GM21737 (cell line): ENCODE measurements around the gene TAF5L.
"Not testable (repeated sequence)": the region's sequence is repeated elsewhere in the genome, so short reads cannot be mapped to it uniquely, and the experiment has no call there.

Experiments used
- ATAC-seq: cut with Tn5 transposase; IDR thresholded peaks from one replicate; pipeline ENCODE4 v1.9.1; 2021; ENCODE audit warnings: mild to moderate bottlenecking, moderate library complexity; ENCODE audit not compliant: unreplicated experiment

The TAF5L gene

GRCh38 chr1:229642970-229643369 is 17.0 kb upstream of the TAF5L start:
- ATAC-seq: no peak

DNA sequence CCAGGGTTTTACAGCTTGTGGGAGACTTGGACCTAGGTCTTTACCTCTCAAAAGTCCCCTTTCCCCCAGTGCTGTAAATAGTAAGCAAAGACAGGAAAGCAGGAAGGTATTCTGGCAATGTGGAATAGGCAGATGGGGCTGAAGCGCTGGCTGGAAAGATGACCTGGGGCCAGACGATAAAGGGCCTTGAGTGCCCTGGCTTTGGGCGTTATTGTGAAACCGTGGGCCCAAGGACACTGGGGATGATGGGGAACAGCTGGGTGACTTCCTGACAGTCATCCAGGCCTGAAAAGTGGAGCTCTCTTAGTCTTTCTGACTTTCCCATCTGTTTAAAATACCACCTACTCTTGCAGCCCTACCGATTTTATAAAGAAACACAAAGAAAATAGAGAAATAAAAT is 16.5 kb upstream of the TAF5L start:
- no peak for ATAC-seq

DNA sequence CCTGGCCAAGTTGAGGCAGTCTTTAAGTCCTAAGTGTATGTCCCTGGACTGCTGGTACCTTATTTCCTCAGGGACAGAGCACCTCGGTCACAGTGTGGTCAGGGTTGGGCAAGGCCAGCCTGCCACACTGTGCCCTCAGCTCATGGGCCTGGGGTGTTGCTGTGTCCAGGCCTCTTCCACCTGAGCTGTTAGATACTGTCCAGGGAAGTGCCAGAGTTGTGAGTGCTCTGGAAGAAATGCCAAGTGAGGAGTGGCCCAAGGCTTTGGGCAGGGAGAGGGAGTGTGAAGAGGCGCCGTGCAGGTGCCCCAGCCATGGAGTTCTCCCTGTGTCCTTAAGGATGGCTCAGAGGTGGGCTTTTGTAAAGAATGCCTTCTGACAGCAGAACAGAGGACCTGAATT is 15.4 kb upstream of the TAF5L start:
- no peak for ATAC-seq

DNA sequence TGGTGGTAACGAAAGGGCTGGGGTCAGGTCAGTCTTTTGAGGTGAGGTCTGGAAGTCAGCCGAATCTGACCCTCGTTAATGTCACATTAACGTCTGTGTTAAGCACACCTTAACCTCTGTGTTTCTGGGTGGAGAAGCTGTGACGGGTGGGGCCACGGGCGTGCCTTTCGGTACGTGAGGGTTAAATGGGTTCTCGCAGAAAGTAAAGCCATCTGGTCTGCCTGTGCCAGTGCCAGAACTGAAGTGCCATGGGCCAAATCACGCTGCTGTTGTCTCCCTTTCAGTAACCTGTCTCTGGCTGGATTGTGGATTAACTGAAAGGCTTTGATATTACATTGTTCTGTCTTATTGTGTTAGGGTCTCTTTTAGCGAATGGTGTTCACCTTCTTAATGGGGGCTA is 14.5 kb upstream of the TAF5L start:
- ATAC-seq: no peak

- no peak for ATAC-seq
These were observed 11.8 kb upstream of the TAF5L start for GRCh38 chr1:229637746-229638145.

GRCh38 chr1:229636042-229636441 is 10.1 kb upstream of the TAF5L start:
- no peak for ATAC-seq

DNA sequence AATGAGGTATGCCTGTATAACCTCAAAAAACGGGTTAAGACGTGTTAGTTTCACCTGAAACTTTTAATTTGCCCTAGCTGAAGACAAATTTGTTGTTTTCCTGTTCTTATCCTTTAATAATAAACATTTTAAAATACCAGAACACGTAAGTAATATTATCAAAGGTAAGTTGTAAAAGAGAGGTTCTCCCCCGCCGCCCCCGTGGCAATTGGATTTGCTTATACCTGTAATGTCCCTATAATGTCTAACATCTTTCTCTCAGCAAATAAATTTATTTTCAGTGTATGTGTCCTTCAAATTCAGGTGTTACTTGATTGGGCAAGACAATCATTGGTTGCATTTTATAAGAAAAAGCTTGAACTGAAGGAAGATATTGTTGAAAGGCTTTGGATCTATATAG is 6.0 kb upstream of the TAF5L start:
- ATAC-seq: no peak

DNA sequence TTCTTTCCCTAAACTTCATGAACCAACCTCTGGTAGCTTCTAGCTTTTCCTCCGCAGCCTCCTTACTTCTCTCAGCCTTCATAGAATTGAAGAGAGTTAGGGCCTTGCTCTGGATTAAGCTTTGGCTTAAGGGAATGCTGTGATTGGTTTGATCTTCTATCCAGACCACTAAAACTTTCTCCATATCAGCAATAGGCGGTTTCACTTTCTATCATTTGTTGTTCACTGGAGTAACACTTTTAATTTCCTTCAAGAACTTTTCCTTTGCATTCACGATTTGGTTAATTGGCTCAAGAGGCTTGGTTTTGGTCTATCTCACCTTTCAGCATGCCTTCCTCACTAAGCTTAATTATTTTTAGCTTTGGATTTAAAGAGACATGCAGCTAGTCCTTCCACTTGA is 5.2 kb upstream of the TAF5L start:
- ATAC-seq: no peak

DNA sequence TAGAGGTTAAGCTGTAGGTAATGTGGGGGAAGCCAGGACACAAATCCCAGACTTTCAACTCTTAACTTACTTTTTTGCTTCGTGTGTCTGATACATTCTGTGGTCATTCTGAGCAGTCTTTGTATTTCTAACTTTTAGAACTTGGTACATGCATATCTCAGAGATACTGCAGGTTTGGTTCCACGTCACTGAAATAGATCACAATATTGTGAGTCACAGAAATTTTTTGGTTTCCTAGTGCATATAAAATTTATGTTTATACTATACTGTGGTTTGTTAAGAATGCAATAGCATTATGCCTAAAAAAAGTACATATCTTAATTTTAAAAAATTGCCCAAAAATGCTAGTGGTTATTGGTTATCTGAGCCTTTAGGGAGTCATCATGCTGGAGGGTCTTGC is 3.3 kb upstream of the TAF5L start:
- ATAC-seq: no peak

DNA sequence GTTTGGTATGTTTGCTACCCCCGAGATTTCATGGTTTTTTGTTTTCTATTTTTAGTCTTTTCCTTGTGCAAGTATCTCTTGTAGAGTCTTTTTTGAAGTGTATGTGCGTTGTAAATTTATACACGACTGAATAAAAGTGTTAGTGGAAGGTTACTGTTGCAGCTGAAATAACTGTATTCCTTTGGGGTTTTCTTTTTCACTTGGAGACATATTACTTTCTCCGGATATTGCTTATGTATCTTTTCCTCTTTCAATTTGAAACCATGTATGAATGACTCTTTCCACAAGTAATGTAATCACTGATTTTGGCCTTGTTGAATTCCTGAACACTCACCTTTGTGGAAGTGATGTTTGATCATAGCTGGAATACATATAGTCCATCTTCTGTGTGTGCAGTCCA is 1.1 kb upstream of the TAF5L start:
- no peak for ATAC-seq

- peak; percentile 37 for ATAC-seq
These were observed 629 bp downstream of the TAF5L start for GRCh38 chr1:229625071-229625914.

DNA sequence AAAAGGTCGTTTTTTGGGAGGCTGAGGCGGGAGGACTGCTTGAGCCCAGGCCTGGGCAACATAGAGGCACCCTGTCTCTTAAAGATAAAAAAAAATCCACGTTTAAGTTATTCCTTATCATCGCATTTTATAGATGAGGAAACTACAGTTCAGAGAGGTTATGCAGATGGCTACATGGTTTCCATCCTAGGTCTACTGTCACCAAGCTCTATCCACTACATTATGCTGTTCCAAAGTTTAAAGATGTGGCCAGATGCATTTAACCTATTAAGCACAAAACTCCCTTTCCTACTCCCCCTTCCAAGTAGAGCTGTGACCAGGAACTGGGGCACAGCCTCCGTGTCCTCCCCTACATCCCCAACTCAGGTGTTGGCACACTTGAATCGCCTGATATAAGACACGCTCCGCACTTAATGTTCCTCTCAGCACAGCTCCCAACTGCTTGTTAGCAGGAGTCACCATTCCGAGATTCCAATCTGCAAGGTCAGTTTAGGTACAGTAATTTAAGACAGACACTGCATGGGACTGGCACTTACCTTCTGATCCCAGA is 1.3 kb downstream of the TAF5L start:
- no peak for ATAC-seq

DNA sequence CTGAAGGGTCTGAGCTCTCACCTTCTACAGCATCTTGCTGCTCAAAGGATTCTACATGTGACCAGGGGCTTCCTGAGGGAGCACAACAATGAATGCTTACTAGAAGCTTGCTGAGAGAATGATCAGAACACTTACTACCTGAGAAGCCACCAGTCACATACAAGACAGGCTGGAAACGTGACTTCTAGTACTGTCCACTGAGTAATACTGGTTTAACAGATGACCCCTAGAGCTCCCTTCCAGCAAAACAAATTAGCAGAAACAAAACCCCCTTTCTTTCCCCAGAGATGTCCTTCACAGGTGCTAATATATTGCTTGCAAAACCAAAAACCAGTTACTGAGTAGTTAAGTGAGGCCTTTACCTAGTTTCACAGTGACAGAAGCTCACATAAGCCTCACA is 2.1 kb downstream of the TAF5L start:
- no peak for ATAC-seq

DNA sequence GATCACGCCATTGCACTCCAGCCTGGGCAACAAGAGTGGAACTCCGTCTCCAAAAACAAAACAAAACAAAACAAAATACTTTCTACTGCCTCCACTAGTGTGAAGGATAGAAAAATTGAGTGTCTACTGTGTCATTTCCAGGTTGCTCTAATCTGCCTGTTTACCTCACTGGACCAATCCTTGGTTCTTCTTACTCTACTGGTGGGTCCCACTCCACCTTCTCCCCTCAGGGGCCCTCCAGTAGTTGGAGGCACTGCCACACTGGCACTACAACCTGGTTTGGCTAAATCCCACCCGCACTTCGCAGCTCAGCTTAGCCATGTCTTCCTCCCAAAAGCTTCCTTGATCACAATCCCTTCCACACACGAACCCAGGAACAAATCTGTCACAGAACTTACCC is 2.7 kb downstream of the TAF5L start:
- no peak for ATAC-seq

GRCh38 chr1:229622641-229623120 is 3.2 kb downstream of the TAF5L start:
- ATAC-seq: not testable (repeated sequence)

GRCh38 chr1:229621663-229622062 is 4.3 kb downstream of the TAF5L start:
- no peak for ATAC-seq

DNA sequence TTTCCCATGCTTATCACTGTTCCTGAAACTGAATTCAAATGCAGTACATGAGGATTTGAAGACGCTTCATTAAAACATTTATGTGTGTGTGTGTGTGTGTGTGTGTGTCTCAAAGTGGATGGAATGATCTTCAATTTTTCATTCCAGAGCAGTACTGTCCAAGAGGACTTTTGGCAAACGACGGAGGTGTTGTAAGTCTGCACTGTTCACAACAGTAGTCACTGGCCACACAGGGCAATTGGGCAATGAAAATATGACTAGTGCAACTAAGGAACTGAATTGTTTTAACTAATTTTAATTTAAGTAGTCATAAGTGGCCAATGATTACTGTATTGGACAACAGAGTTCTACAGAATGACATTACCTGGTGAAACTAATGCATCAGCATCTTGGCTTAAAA is 5.0 kb downstream of the TAF5L start:
- no peak for ATAC-seq

- ATAC-seq: no peak
These were observed 6.3 kb downstream of the TAF5L start for GRCh38 chr1:229619614-229620013.

DNA sequence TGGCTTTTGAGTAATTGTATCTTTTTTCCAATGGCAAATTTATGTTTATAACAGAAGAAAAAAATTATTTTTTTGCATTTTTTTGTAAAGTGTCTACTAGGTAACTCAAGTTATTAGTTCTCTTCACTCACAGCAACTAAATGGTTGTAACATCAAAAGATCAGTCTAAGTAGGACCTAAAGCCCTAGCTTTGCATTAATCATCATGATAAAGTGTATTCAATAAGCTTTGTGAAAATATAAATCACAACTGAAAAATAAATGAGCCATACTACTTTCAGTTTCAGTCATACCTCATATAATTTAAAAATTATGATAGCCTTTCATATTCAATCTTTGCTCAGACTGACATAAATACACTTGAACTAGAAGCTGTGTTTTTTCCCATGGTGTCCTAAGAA is 6.9 kb downstream of the TAF5L start:
- ATAC-seq: no peak

GRCh38 chr1:229617351-229618100 is 8.4 kb downstream of the TAF5L start:
- ATAC-seq: no peak

DNA sequence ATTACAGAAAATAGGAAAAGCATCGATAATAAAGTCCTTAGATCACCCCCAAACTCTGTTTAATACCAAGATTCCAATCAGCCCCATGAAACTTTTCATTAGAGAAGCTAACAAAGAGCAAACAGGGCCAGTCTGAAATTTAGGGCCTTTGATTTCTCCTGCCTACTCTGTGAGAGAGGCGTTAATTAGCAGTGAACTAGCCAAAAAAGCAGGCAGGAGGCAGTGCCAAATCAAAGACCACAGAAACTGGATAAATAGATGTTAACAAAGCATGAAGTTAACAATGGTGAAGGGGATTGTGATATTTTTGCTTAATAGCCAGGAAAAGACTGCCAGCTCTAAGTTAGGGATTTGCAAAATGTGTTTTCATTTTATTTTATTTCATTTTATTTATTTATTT is 11.2 kb downstream of the TAF5L start:
- no peak for ATAC-seq

DNA sequence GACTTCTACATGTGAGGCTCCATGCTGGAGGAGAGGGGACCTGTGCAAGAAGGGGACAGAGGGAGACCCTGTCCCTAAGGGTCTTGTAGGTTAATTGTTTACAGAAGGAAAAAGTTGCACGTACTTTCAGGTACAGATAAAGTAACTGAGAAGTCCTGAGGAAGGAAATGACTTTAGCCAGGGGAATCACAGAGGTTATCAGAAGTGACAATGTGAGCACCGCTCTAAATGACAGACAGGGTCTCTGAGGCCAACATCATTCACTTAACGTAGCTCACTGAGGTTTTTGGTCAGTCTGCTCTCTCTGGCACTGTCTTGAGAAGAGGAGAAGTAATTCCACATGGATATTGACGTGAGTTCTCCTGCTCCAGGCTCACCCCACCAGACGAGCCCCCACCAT is 12.0 kb downstream of the TAF5L start:
- no peak for ATAC-seq
